GM18870 (cell line): ENCODE results near the gene CDR2L.
"Not testable (repeated sequence)": the region's sequence is repeated elsewhere in the genome, so short reads cannot be mapped to it uniquely, and the experiment has no call there.

Experiments used
- ATAC-seq: cut with Tn5 transposase; IDR thresholded peaks from one replicate; pipeline ENCODE4 v1.9.1; 2021; ENCODE audit warnings: moderate library complexity; ENCODE audit not compliant: unreplicated experiment

CDR2L gene

GRCh38 chr17:74957935-74958740 is 29.3 kb upstream of the CDR2L start:
- no peak for ATAC-seq

GRCh38 chr17:74959826-74960515 is 27.5 kb upstream of the CDR2L start:
- no peak for ATAC-seq

- no peak for ATAC-seq
These were observed 26.7 kb upstream of the CDR2L start for GRCh38 chr17:74960570-74961342.

- no peak for ATAC-seq
These were observed 25.6 kb upstream of the CDR2L start for GRCh38 chr17:74961657-74962350.

GRCh38 chr17:74962622-74963394 is 24.6 kb upstream of the CDR2L start:
- no peak for ATAC-seq

GRCh38 chr17:74963656-74964055 is 23.8 kb upstream of the CDR2L start:
- no peak for ATAC-seq

GRCh38 chr17:74964246-74964761 is 23.1 kb upstream of the CDR2L start:
- no peak for ATAC-seq

- no peak for ATAC-seq
These were observed 22.3 kb upstream of the CDR2L start for GRCh38 chr17:74964988-74965622.

- ATAC-seq, result no peak
These were observed 19.1 kb upstream of the CDR2L start for GRCh38 chr17:74968361-74968780.

GRCh38 chr17:74969501-74969900 is 17.9 kb upstream of the CDR2L start:
- ATAC-seq, result not testable (repeated sequence)

- no peak for ATAC-seq
These were observed 17.0 kb upstream of the CDR2L start for GRCh38 chr17:74970395-74970794.

GRCh38 chr17:74971069-74971841 is 16.2 kb upstream of the CDR2L start:
- ATAC-seq, result no peak

- ATAC-seq, result no peak
These were observed 15.7 kb upstream of the CDR2L start for GRCh38 chr17:74971842-74972106.

GRCh38 chr17:74972107-74972972 is 15.1 kb upstream of the CDR2L start, which contains the start of gene HID1:
HID1 (minus strand) TSS chr17:74972759; CDS start chr17:74972656, 103 bp downstream.
- ATAC-seq, result no peak

GRCh38 chr17:74972973-74973328 is 14.5 kb upstream of the CDR2L start:
- no peak for ATAC-seq

GRCh38 chr17:74975943-74976342 is 11.5 kb upstream of the CDR2L start:
- no peak for ATAC-seq

- ATAC-seq, result no peak
These were observed 9.6 kb upstream of the CDR2L start for GRCh38 chr17:74977802-74978201.

GRCh38 chr17:74978240-74978639 is 9.2 kb upstream of the CDR2L start:
- ATAC-seq, result no peak
